ELR (cell line): ENCODE results near the gene LAG3.

ENCODE experiments used
- DNase-seq: peaks from one replicate; pipeline ENCODE4 v3.0.0-alpha.2; 2015; ENCODE audit warnings: low read depth

The LAG3 gene

GRCh38 chr12:6790496-6791150 lies 18.3 kb downstream of the LAG3 start:
- DNase-seq, result no peak

GRCh38 chr12:6791931-6792520 lies 19.7 kb downstream of the LAG3 start:
- DNase-seq, result no peak

- no peak for DNase-seq
Measured at GRCh38 chr12:6792522-6793201, 20.3 kb downstream of the LAG3 start.

- no peak for DNase-seq
Measured at GRCh38 chr12:6795088-6795487, 22.8 kb downstream of the LAG3 start.

GRCh38 chr12:6796576-6796975 lies 24.3 kb downstream of the LAG3 start:
- DNase-seq, result no peak

GRCh38 chr12:6799147-6799546 lies 26.8 kb downstream of the LAG3 start:
- DNase-seq, result no peak

- peak; percentile 29 for DNase-seq
Measured at GRCh38 chr12:6807170-6807569, 34.9 kb downstream of the LAG3 start.

- DNase-seq, result no peak
Measured at GRCh38 chr12:6809056-6809455, 36.7 kb downstream of the LAG3 start.

GRCh38 chr12:6810758-6811157 lies 38.4 kb downstream of the LAG3 start:
- no peak for DNase-seq

- no peak for DNase-seq
Measured at GRCh38 chr12:6813363-6813762, 41.0 kb downstream of the LAG3 start.

GRCh38 chr12:6816598-6816997 lies 44.3 kb downstream of the LAG3 start:
- no peak for DNase-seq

- no peak for DNase-seq
Measured at GRCh38 chr12:6817098-6817497, 44.8 kb downstream of the LAG3 start.

- no peak for DNase-seq
Measured at GRCh38 chr12:6817662-6818157, 45.4 kb downstream of the LAG3 start.

- DNase-seq, result no peak
Measured at GRCh38 chr12:6818222-6818621, 45.9 kb downstream of the LAG3 start.

- no peak for DNase-seq
Measured at GRCh38 chr12:6818645-6819044, 46.3 kb downstream of the LAG3 start.

GRCh38 chr12:6819106-6820030 lies 47.0 kb downstream of the LAG3 start:
- DNase-seq, result peak; percentile 50

- no peak for DNase-seq
Measured at GRCh38 chr12:6820166-6820565, 47.8 kb downstream of the LAG3 start.

GRCh38 chr12:6821591-6822425 lies 49.5 kb downstream of the LAG3 start, which contains the start of gene GPR162:
Gene GPR162 (plus strand): TSS chr12:6821821. CDS start chr12:6823899, 2,078 bp downstream.
- peak; percentile 49 for DNase-seq

- DNase-seq, result no peak
Measured at GRCh38 chr12:6822426-6823135, 50.3 kb downstream of the LAG3 start.
